CMK (cell line): ENCODE results near the gene AGO1.
"Not testable (repeated sequence)": the region's sequence is repeated elsewhere in the genome, so short reads cannot be mapped to it uniquely, and the experiment has no call there.

ENCODE experiments used
- DNase-seq: peaks from one replicate; pipeline ENCODE4 v3.0.0-alpha.2; 2010; ENCODE audit warnings: low read depth

AGO1 gene

GRCh38 chr1:35869245-35869950 is 13.6 kb upstream of the AGO1 start:
- DNase-seq, result not testable (repeated sequence)

- DNase-seq, result no peak
These were observed 12.2 kb upstream of the AGO1 start for GRCh38 chr1:35870651-35871309.

GRCh38 chr1:35873243-35873750 is 9.7 kb upstream of the AGO1 start:
- DNase-seq, result no peak

- DNase-seq, result not testable (repeated sequence)
These were observed 8.9 kb upstream of the AGO1 start for GRCh38 chr1:35874115-35874514.

- DNase-seq, result no peak
These were observed 6.0 kb upstream of the AGO1 start for GRCh38 chr1:35876988-35877387.

GRCh38 chr1:35881850-35882273 is 1.1 kb upstream of the AGO1 start:
- DNase-seq, result peak; percentile 60

- no peak for DNase-seq
These were observed 444 bp upstream of the AGO1 start for GRCh38 chr1:35882586-35882944.

- no peak for DNase-seq
These were observed 659 bp downstream of the AGO1 start for GRCh38 chr1:35883635-35884101.

GRCh38 chr1:35884934-35885333 is 1.9 kb downstream of the AGO1 start:
- DNase-seq, result no peak

GRCh38 chr1:35885961-35886558 is 3.1 kb downstream of the AGO1 start:
- no peak for DNase-seq

- DNase-seq, result no peak
These were observed 3.8 kb downstream of the AGO1 start for GRCh38 chr1:35886577-35887431.

- DNase-seq, result no peak
These were observed 4.5 kb downstream of the AGO1 start for GRCh38 chr1:35887508-35887907.

- DNase-seq, result no peak
These were observed 5.2 kb downstream of the AGO1 start for GRCh38 chr1:35888255-35888654.

GRCh38 chr1:35888981-35889380 is 6.0 kb downstream of the AGO1 start:
- DNase-seq, result not testable (repeated sequence)

- no peak for DNase-seq
These were observed 10.3 kb downstream of the AGO1 start for GRCh38 chr1:35893051-35893879.

- peak; percentile 77 for DNase-seq
These were observed 11.2 kb downstream of the AGO1 start for GRCh38 chr1:35894183-35894582.

- DNase-seq, result no peak
These were observed 11.6 kb downstream of the AGO1 start for GRCh38 chr1:35894656-35895055.

- no peak for DNase-seq
These were observed 16.9 kb downstream of the AGO1 start for GRCh38 chr1:35899941-35900340.

- no peak for DNase-seq
These were observed 18.2 kb downstream of the AGO1 start for GRCh38 chr1:35901235-35901634.

GRCh38 chr1:35902671-35903070 is 19.7 kb downstream of the AGO1 start:
- DNase-seq, result no peak

GRCh38 chr1:35914717-35915116 is 31.7 kb downstream of the AGO1 start:
- DNase-seq, result no peak
